SJCRH30 (cell line): ENCODE results near the gene LIMA1. TPM values are rescaled to one million over a fixed set of nuclear protein-coding genes. Genes with fewer than 3 reads are reported as not detected.
"Not testable (repeated sequence)": the region's sequence is repeated elsewhere in the genome, so short reads cannot be mapped to it uniquely, and the experiment has no call there.

Experiments used
- DNase-seq, 2 experiments: peaks; one replicate each; pipeline ENCODE4 v3.0.0-alpha.2; 2015 to 2020
- H3K27ac ChIP-seq: fragments of 250-450 bp; sonication (Bioruptor Pico); 2 replicates; pipeline ENCODE4 v1.5.1; 2020; ENCODE audit warnings: mild to moderate bottlenecking, moderate library complexity
- H3K27me3 ChIP-seq: fragments of 250-450 bp; sonication (Bioruptor Pico); 2 replicates; pipeline ENCODE4 v1.5.1; 2020; ENCODE audit warnings: mild to moderate bottlenecking, moderate library complexity
- H3K36me3 ChIP-seq: fragments of 250-450 bp; sonication (Bioruptor Pico); 2 replicates; pipeline ENCODE4 v1.5.1; 2020; ENCODE audit warnings: mild to moderate bottlenecking, moderate library complexity
- H3K4me1 ChIP-seq: fragments of 250-450 bp; sonication (Bioruptor Pico); 2 replicates; pipeline ENCODE4 v1.5.1; 2020; ENCODE audit warnings: mild to moderate bottlenecking, moderate library complexity
- H3K4me3 ChIP-seq: fragments of 250-450 bp; sonication (Bioruptor Pico); 2 replicates; pipeline ENCODE4 v1.5.1; 2020; ENCODE audit warnings: mild to moderate bottlenecking, moderate library complexity
- H3K9me3 ChIP-seq: fragments of 250-450 bp; sonication (Bioruptor Pico); replicated peaks from 2 replicates; pipeline ENCODE4 v1.5.1; 2020; ENCODE audit warnings: mild to moderate bottlenecking, moderate library complexity
- total RNA-seq: library from RNA; depleted of rRNA; stranded (reverse); fragments of >200 nt; shearing (Covaris generic); gene quantifications from 2 replicates; pipeline ENCODE4 v1.2.3, GENCODE V29; 2014; rRNA removed

Gene LIMA1
- total RNA-seq, 1 experiment from 2014 or later: 36.1 TPM

DNA sequence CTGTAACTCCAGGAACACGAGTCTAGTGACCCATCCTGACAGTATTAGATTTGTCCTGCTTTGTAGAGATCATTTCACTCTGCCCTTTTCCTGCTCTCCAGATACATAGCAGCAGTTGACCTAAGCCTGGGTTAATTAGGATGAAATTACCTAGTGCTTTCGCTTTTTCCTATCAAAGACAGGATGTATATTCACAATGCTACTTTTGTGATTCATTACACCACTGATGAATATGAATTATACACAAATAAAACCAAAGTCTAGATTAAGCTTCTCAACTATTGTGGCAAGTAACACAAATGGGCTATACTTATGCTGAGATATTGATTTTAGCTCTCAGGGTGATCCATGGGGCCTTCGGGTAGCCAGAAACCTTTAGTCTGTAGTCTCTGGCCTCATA lies 134.0 kb downstream of the LIMA1 start:
- Histone ChIP-seq H3K9me3 (no peaks in the 10 kb centered on the region), H3K27ac (no peak overlapping the region), H3K36me3 (peaks cover 10% of the 10 kb centered on the region), H3K4me3 (no peak overlapping the region), H3K27me3 (no peaks in the 10 kb centered on the region), H3K4me1 (no peaks in the 10 kb centered on the region)
- DNase-seq: no peak

DNA sequence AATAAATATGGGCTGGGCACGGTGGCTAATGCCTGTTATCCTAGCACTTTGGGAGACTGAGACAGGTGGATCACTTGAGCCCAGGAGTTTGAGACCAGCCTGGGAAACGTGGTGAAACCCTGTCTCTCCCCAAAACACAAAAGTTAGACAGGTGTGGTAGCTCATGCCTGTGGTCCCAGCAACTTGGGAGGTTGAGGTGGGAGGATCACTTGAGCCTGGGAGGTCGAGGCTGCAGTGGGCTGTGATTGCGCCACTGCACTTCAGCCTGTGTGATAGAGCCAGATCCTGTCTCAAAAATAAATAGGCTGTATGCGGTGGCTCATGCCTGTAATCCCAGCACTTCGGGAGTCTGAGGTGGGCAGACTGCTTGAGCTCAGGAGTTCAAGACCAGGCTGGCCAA lies 135.3 kb downstream of the LIMA1 start:
- H3K4me1 ChIP-seq, DNase-seq, H3K4me3 ChIP-seq, H3K27me3 ChIP-seq, H3K36me3 ChIP-seq, H3K9me3 ChIP-seq, H3K27ac ChIP-seq: not testable (repeated sequence)

DNA sequence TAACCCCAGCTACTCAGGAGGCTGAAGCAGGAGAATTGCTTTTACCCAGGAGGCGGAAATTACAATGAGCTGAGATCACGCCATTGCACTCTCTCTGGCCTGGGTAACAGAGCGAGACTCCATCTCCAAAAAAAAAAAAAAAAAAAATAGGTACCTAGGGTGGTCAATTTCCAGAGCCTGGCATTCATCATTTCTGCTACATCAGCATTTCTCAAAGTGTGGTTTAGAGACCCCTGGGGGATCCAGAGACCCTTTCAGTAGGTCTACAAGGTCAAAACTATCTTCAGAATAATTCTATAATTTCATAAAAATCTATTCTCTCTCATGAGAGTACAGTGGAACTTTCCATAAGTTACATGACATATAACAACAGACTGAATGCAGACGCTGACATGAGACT lies 136.0 kb downstream of the LIMA1 start:
- Histone ChIP-seq H3K27me3 (no peaks in the 10 kb centered on the region), H3K9me3 (no peaks in the 10 kb centered on the region), H3K27ac (no peak overlapping the region), H3K4me1 (no peaks in the 10 kb centered on the region), H3K36me3 (peaks cover 11% of the 10 kb centered on the region), H3K4me3 (no peak overlapping the region)
- DNase-seq: no peak

DNA sequence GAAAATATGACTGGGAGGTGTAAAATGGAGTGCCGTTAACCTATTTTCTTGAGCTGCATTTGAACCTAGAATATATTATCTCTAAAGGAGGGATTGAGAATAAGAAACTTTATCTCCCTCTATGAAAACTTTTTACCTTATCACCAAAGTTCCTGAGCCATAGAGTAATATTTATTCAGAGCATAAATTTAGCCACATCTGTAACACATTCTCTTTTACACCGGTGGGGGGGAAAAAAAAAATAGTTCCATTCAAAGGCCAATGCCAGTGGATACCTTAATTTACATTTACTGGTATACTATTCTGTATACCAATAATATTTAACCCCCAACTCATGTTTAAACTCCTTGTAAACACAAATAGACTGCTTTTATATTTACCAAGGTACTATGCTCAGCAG lies 137.9 kb downstream of the LIMA1 start:
- H3K27ac ChIP-seq: no peak overlapping the region
- H3K36me3 ChIP-seq: peaks cover 20% of the 10 kb centered on the region
- no peaks in the 10 kb centered on the region for H3K9me3 ChIP-seq
- no peaks in the 10 kb centered on the region for H3K4me1 ChIP-seq
- H3K4me3 ChIP-seq: no peak overlapping the region
- no peaks in the 10 kb centered on the region for H3K27me3 ChIP-seq
- DNase-seq: no peak

DNA sequence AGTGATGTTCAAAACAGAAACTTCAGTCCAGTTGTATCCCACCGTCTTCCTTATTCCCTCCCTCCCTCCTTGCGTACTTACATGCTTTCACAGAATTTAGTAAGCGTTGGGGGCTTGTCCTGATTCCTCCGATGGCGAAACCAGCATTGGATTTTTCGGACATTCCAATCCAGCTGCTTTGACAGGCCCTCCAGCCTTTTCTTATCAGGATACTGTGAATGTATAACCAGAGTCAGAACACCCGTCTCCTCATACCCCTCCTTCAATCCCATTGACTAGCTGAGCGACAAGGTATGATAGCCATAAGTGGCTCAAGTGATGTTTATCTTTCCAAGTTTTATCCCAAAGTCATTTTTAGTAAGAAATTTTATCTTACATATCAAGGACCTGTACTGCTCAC lies 140.3 kb downstream of the LIMA1 start:
- no peak for DNase-seq
- H3K4me3 ChIP-seq: no peak overlapping the region
- no peaks in the 10 kb centered on the region for H3K27me3 ChIP-seq
- peaks cover 36% of the 10 kb centered on the region for H3K36me3 ChIP-seq
- H3K9me3 ChIP-seq: no peaks in the 10 kb centered on the region
- H3K27ac ChIP-seq: no peak overlapping the region
- H3K4me1 ChIP-seq: no peaks in the 10 kb centered on the region

DNA sequence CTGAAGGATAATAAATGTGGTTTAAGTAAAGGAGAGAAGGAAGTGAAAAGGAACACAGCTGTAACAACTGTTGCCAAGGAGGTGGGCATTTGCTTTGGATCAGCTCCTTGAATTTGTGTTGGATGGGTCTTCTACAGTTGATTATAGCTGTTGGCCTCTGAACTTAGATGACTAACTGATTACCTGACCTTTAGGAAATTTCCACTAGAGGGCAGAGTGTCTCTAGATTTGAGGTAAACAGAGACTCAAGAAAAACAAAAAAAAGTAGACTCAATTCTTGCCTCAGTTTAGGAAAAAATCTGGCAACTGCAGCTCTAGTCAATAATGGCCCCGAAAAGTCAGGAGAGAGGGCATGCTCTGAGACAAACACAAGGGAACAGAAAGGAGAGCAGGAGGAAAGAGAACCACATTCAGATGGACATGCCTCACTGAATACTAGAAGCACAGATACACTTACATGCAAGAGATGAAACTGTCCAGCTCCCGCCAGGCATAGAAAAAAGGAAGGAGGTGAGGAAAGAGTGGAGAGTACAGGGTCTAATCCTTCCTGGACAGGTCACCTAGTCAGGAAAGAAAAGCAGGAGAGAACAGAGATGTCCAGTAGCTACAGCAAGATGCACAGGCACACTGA lies 150.7 kb downstream of the LIMA1 start:
- H3K36me3 ChIP-seq: peaks cover 74% of the 10 kb centered on the region
- H3K9me3 ChIP-seq: no peaks in the 10 kb centered on the region
- H3K4me1 ChIP-seq: no peaks in the 10 kb centered on the region
- no peaks in the 10 kb centered on the region for H3K27me3 ChIP-seq
- DNase-seq: peak in 1 of 2 experiments; percentile 74
- no peak overlapping the region for H3K27ac ChIP-seq
- H3K4me3 ChIP-seq: no peak overlapping the region

DNA sequence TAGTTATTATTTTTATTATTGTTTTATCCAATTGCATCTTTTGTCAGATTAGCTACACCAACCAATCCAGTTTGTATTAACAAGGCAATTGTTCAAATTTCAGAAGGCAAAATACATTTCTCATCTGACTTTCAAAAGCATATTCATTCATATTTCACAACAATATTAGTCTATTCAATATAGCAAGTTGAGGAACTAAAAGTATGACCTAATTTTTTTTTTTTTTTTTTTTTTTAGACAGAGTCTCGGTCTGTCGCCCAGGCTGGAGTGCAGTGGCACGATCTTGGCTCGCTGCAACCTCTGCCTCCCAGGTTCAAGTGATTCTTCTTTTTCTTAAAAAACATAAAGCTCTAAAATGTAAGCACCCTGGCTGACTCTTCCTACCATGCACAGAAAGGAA lies 154.0 kb downstream of the LIMA1 start:
- DNase-seq: no peak
- no peaks in the 10 kb centered on the region for H3K4me1 ChIP-seq
- no peak overlapping the region for H3K4me3 ChIP-seq
- H3K27ac ChIP-seq: no peak overlapping the region
- H3K36me3 ChIP-seq: peaks cover 54% of the 10 kb centered on the region
- H3K9me3 ChIP-seq: no peaks in the 10 kb centered on the region
- no peaks in the 10 kb centered on the region for H3K27me3 ChIP-seq

DNA sequence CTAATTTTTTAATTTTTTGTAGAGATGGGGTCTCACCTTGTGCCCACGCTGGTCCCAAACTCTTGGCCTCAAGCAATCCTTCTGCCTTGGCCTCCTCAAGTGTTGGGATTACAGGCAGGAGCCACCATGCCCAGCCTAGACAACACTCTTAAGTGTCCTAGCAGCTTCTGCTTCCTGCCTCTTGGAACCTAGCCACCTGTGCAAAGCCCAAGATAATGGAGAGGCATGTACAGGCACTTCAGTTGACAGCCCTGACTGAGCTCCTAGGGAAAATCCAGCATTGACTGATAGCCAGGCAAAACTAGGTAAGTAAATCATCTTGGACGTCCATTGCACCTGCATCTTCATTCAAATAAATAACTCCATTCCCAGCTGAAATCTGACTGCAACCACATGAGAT lies 155.8 kb downstream of the LIMA1 start:
- no peak for DNase-seq
- Histone ChIP-seq H3K9me3 (no peaks in the 10 kb centered on the region), H3K27me3 (no peaks in the 10 kb centered on the region), H3K36me3 (peaks cover 39% of the 10 kb centered on the region), H3K4me3 (no peak overlapping the region), H3K27ac (no peak overlapping the region), H3K4me1 (no peaks in the 10 kb centered on the region)

Other genes starting within 250 kb of the LIMA1 start
- 7.5 and 8.9 TPM in 2 replicates for gene ASIC1, start 225.9 kb downstream of the LIMA1 start, total RNA-seq
- 79.7 and 84.2 TPM in 2 replicates for gene SMARCD1, start 198.2 kb downstream of the LIMA1 start, total RNA-seq
- gene GPD1, start 179.5 kb downstream of the LIMA1 start, total RNA-seq: 0.23 and 0.24 TPM in 2 replicates
- 25.3 and 36.3 TPM in 2 replicates for gene COX14, start 171.3 kb downstream of the LIMA1 start, total RNA-seq
- gene CERS5, start 116.2 kb downstream of the LIMA1 start, total RNA-seq: 43.4 and 58.7 TPM in 2 replicates
- 0.06 TPM in 1 of 2 replicates, not detected in the other for gene FAM186A, start 113.1 kb upstream of the LIMA1 start, total RNA-seq
- 68.1 and 77.9 TPM in 2 replicates for gene LARP4, start 117.4 kb upstream of the LIMA1 start, total RNA-seq
- gene DIP2B, start 221.5 kb upstream of the LIMA1 start, total RNA-seq: 36.9 and 37.1 TPM in 2 replicates